HCT116 (cell line): ENCODE data around the gene BCKDK. TPM values are rescaled to one million over a fixed set of nuclear protein-coding genes. Genes with fewer than 3 reads are reported as not detected.

ENCODE experiments used
- ATAC-seq: fragments of 200-7000 bp; cut with Tn5 transposase; 2 replicates; pipeline ENCODE4 v1.9.1; 2020; ENCODE audit warnings: mild to moderate bottlenecking, moderate library complexity
- BruUV-seq: library from RNA; stranded (reverse); fragments of 400-500 nt; replicated peaks from 2 replicates; lab custom pipeline; 2021; lab: Mats Ljungman, UMichigan
- CTCF ChIA-PET: fragments of 300-600 bp; sonication (Branson Sonifier 250); formaldehyde crosslinking; loops from one replicate; lab custom pipeline; 2021; ENCODE audit warnings: antibody characterized with exemption; lab: Charles Lee
- POLR2A ChIA-PET: fragments of 300-600, 350-600 bp; sonication (Branson Sonifier 250); formaldehyde crosslinking; loops from one replicate; lab custom pipeline; 2021; ENCODE audit warnings: antibody characterized with exemption; lab: Charles Lee
- RAD21 ChIA-PET, 2 experiments: fragments of 300-600 bp; sonication (Branson Sonifier 250); formaldehyde crosslinking; loops; one replicate each; lab custom pipeline; 2023; ENCODE audit warnings: low total read pairs in 2 of 2; ENCODE audit not compliant: uncharacterized antibody in 2 of 2, unreplicated experiment in 2 of 2, low non-redundant PET in 1 of 2; lab: Charles Lee
- DNase-seq: peaks from one replicate; pipeline ENCODE4 v3.0.0-alpha.2; 2010; ENCODE audit warnings: low read depth, low spot score
- H2AFZ ChIP-seq: fragments of 200-600 bp; shearing (Covaris generic), sonication (generic); 2 replicates; pipeline ENCODE4 v1.6.1; 2017; ENCODE audit warnings: low read depth, mixed run types, mixed read lengths, antibody characterized with exemption, low read length; ENCODE audit not compliant: poor library complexity, severe bottlenecking
- H3K27ac ChIP-seq: 2 replicates; pipeline ENCODE4 v1.5.1; 2012; ENCODE audit warnings: low read depth, low read length
- H3K27me3 ChIP-seq: fragments of 200-600 bp; sonication (generic); 2 replicates; pipeline ENCODE4 v1.6.1; 2016; ENCODE audit warnings: mixed run types, low read length, mixed read lengths; ENCODE audit not compliant: insufficient read depth
- H3K36me3 ChIP-seq, 2 experiments: fragments of 200-500 bp in 1 of 2; fragments of 200-600 bp in 1 of 2; sonication (Bioruptor generic) in 1 of 2; sonication (generic) in 1 of 2; 2 replicates each; pipeline versions ENCODE4 v1.5.1 to v1.6.1; 2014 to 2016; ENCODE audit warnings: low read length in 2 of 2, inconsistent platforms in 1 of 2, mixed read lengths in 1 of 2, mixed run types in 1 of 2; ENCODE audit not compliant: insufficient read depth in 2 of 2, control insufficient read depth in 1 of 2
- H3K4me1 ChIP-seq, 2 experiments: fragments of 200-600 bp in 1 of 2; sonication (generic) in 1 of 2; 2 replicates each; pipeline versions ENCODE4 v1.5.1 to v1.6.1; 2012 to 2017; ENCODE audit warnings: low read length in 2 of 2, inconsistent platforms in 1 of 2, mild to moderate bottlenecking in 1 of 2, mixed read lengths in 1 of 2, mixed run types in 1 of 2, moderate library complexity in 1 of 2; ENCODE audit not compliant: insufficient read depth in 2 of 2, control insufficient read depth in 1 of 2
- H3K4me2 ChIP-seq: fragments of 200-600 bp; sonication (generic); 2 replicates; pipeline ENCODE4 v1.6.1; 2017; ENCODE audit warnings: mixed run types, low read length, mixed read lengths
- H3K4me3 ChIP-seq, 2 experiments: fragments of 200-600 bp in 1 of 2; sonication (generic) in 1 of 2; replicated peaks in 1 of 2; 2 replicates each; pipeline ENCODE4 v1.5.1; 2011 to 2016; ENCODE audit warnings: low read length in 2 of 2, control low read depth in 1 of 2, low read depth in 1 of 2, mild to moderate bottlenecking in 1 of 2, mixed read lengths in 1 of 2, mixed run types in 1 of 2
- H3K79me2 ChIP-seq: fragments of 200-600 bp; sonication (generic); 2 replicates; pipeline ENCODE4 v1.6.1; 2017; ENCODE audit warnings: mild to moderate bottlenecking, mixed run types, low read length, moderate library complexity, mixed read lengths; ENCODE audit not compliant: insufficient read depth
- H3K9ac ChIP-seq: fragments of 200-600 bp; sonication (generic); 2 replicates; pipeline ENCODE4 v1.6.1; 2016; ENCODE audit warnings: low read length, mixed read lengths
- H3K9me2 ChIP-seq: fragments of 200-600 bp; sonication (generic), shearing (Covaris generic); 2 replicates; pipeline ENCODE4 v1.6.1; 2017; ENCODE audit warnings: mixed run types, mild to moderate bottlenecking, moderate library complexity; ENCODE audit not compliant: insufficient read depth
- H3K9me3 ChIP-seq, 2 experiments: fragments of 200-500 bp in 1 of 2; fragments of 200-600 bp in 1 of 2; sonication (Bioruptor generic) in 1 of 2; sonication (generic) in 1 of 2; 2 replicates each; pipeline ENCODE4 v1.6.1; 2014 to 2017; ENCODE audit warnings: low read length in 2 of 2, mixed read lengths in 2 of 2, inconsistent platforms in 1 of 2, low read depth in 1 of 2, mild to moderate bottlenecking in 1 of 2, mixed run types in 1 of 2, moderate library complexity in 1 of 2; ENCODE audit not compliant: control insufficient read depth in 1 of 2, insufficient read depth in 1 of 2
- H4K20me1 ChIP-seq: fragments of 200-600 bp; sonication (generic), shearing (Covaris generic); 2 replicates; pipeline ENCODE4 v1.6.1; 2017; ENCODE audit warnings: mixed run types, mild to moderate bottlenecking, moderate library complexity; ENCODE audit not compliant: insufficient read depth
- CEBPB ChIP-seq: IDR thresholded peaks from 2 replicates; pipeline ENCODE4 v1.6.1; 2012; ENCODE audit warnings: low read depth
- EGR1 ChIP-seq: IDR thresholded peaks from 2 replicates; pipeline ENCODE4 v1.6.1; 2012; ENCODE audit warnings: low read depth
- FOSL1 ChIP-seq: IDR thresholded peaks from 2 replicates; pipeline ENCODE4 v1.6.1; 2012; ENCODE audit warnings: low read depth
- JUND ChIP-seq: IDR thresholded peaks from 2 replicates; pipeline ENCODE4 v1.6.1; 2012
- POLR2A ChIP-seq: IDR thresholded peaks from 2 replicates; pipeline ENCODE4 v1.7.0; 2011; ENCODE audit warnings: borderline replicate concordance; ENCODE audit not compliant: insufficient read depth, insufficient read length; ENCODE audit errors: extremely low read depth
- POLR2AphosphoS5 ChIP-seq: IDR thresholded peaks from 2 replicates; pipeline ENCODE4 v1.6.1; 2011; ENCODE audit warnings: mild to moderate bottlenecking, low read depth, low read length, moderate library complexity
- SIN3A ChIP-seq: IDR thresholded peaks from 2 replicates; pipeline ENCODE4 v1.6.1; 2012; ENCODE audit warnings: low read depth
- SP1 ChIP-seq: IDR thresholded peaks from 2 replicates; pipeline ENCODE4 v1.6.1; 2012; ENCODE audit warnings: low read depth
- SRF ChIP-seq: IDR thresholded peaks from 2 replicates; pipeline ENCODE4 v1.6.1; 2012; ENCODE audit warnings: low read depth
- YY1 ChIP-seq: IDR thresholded peaks from 2 replicates; pipeline ENCODE4 v1.6.1; 2011; ENCODE audit warnings: low read length, low read depth, moderate library complexity, mild to moderate bottlenecking; ENCODE audit not compliant: insufficient replicate concordance; ENCODE audit errors: extremely low read depth
- ZBTB33 ChIP-seq: IDR thresholded peaks from 2 replicates; pipeline ENCODE4 v1.6.1; 2011; ENCODE audit warnings: mild to moderate bottlenecking, low read length, moderate library complexity; ENCODE audit not compliant: insufficient replicate concordance; ENCODE audit errors: extremely low read depth
- ZFX ChIP-seq: fragments of 450-650 bp; IDR thresholded peaks from 2 replicates; pipeline ENCODE4 v1.6.1; 2017
- ZNF274 ChIP-seq: fragments of 200-500 bp; sonication (Bioruptor generic); IDR thresholded peaks from 2 replicates; pipeline ENCODE4 v1.6.1; 2014; ENCODE audit warnings: mild to moderate bottlenecking, low read depth, low read length, inconsistent platforms
- intact Hi-C: fragments of 100-400 bp; cut with micrococcal nuclease; formaldehyde crosslinking; loops from 2 replicates; pipeline ENCODE4 v1.10.0; 2022
- total RNA-seq: library from RNA; stranded (reverse); gene quantifications from one replicate; pipeline ENCODE4 v1.2.1, GENCODE V29; 2021; ENCODE audit not compliant: unreplicated experiment
- TF ChIP-seq, protein P1 (sequence below): IDR thresholded peaks from 2 replicates; pipeline ENCODE4 v1.6.1; 2012
- TF ChIP-seq, protein P2 (sequence below): IDR thresholded peaks from 2 replicates; pipeline ENCODE4 v1.6.1; 2012; ENCODE audit warnings: low read depth

BCKDK gene
- total RNA-seq, 1 experiment from 2014 or later = 60.7 TPM

DNA sequence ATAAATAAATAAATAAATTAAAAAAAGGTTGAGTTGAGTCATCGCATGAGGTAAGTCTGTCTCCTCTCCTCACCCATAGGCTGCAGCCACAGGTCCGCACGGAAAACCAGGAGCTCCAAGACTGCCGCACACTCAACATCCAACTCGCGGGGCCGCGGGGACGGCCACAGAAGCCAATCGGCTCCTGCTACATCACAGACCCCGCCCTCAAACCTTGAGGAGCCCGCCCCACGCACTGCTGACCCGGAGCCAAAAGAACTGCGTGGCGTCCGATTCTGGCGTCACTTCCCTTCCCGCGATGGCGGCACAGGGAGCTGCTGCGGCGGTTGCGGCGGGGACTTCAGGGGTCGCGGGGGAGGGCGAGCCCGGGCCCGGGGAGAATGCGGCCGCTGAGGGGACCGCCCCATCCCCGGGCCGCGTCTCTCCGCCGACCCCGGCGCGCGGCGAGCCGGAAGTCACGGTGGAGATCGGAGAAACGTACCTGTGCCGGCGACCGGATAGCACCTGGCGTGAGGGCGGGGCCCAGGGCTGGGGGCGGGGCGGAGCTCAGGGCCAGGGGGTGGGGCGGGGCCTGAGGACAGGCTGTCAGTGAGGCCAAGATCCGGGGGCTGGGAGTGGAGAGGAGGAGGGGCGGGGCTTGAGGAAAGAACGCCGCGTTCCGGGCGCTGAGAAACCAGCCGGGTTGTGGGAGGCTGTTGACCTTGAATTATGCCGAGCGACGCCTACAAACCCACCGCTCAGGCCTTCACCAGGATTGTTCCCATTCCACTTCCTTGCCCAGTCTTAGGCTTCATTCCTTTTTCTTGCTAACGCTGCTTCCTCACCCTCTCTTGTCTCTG is 9.4 kb downstream of the BCKDK start, which contains the start of gene KAT8 (continued):
- TF ChIP-seq SIN3A (peak; percentile 73), SRF (peak; percentile 76; the same call in 1 of the 2 replicates), ZNF274 (no peak), YY1 (peak; percentile 94)
- TF ChIP-seq, protein P1, sequence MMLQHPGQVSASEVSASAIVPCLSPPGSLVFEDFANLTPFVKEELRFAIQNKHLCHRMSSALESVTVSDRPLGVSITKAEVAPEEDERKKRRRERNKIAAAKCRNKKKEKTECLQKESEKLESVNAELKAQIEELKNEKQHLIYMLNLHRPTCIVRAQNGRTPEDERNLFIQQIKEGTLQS = no peak

- peaks cover 4% of the 10 kb centered on the region; the same call in 1 of the 2 replicates for H4K20me1 ChIP-seq
- peaks cover 41% of the 10 kb centered on the region for H3K79me2 ChIP-seq
- H3K9ac ChIP-seq = peak overlapping the region; percentile 71
- H3K27me3 ChIP-seq = no peaks in the 10 kb centered on the region
- CTCF ChIA-PET = interaction anchor here (0.9 to 2.9 kb wide), 8 partner anchors 15 to 342 kb away, joined by 3 to 30 read pairs (median 5); partner anchors contain the start of genes HSD3B7 and VKORC1
- H3K4me3 ChIP-seq = peak overlapping the region; percentile 70 to 82
- no peak for ATAC-seq
- peaks cover 11 to 14% of the 10 kb centered on the region in 2 experiments; a peak in 3 of 4 replicates for H3K36me3 ChIP-seq
- H3K4me2 ChIP-seq = peak overlapping the region; percentile 85
- intact Hi-C loops = no loop called here
- no peak overlapping the region for H2AFZ ChIP-seq
- peaks cover 7 to 29% of the 10 kb centered on the region in 2 experiments; a peak in 3 of 4 replicates for H3K4me1 ChIP-seq
- BruUV-seq = TSS peak; percentile 46
- POLR2A ChIA-PET = interaction anchor here (0.8 to 3.5 kb wide), 16 partner anchors 8 to 595 kb away, joined by 3 to 84 read pairs (median 6); partner anchors contain the start of genes ARMC5, FUS, PRSS8 and VKORC1
- no peak for TF ChIP-seq ZBTB33
- TF ChIP-seq, protein P1 = no peak
- TF ChIP-seq CEBPB = no peak
- no peak for TF ChIP-seq EGR1
- TF ChIP-seq ZNF274 = no peak
- no peak for TF ChIP-seq FOSL1
- TF ChIP-seq SP1 = no peak
- no peak for TF ChIP-seq POLR2AphosphoS5
- no peak for TF ChIP-seq JUND
- no peak for TF ChIP-seq POLR2A
- no peak for TF ChIP-seq SIN3A
- TF ChIP-seq, protein P2, sequence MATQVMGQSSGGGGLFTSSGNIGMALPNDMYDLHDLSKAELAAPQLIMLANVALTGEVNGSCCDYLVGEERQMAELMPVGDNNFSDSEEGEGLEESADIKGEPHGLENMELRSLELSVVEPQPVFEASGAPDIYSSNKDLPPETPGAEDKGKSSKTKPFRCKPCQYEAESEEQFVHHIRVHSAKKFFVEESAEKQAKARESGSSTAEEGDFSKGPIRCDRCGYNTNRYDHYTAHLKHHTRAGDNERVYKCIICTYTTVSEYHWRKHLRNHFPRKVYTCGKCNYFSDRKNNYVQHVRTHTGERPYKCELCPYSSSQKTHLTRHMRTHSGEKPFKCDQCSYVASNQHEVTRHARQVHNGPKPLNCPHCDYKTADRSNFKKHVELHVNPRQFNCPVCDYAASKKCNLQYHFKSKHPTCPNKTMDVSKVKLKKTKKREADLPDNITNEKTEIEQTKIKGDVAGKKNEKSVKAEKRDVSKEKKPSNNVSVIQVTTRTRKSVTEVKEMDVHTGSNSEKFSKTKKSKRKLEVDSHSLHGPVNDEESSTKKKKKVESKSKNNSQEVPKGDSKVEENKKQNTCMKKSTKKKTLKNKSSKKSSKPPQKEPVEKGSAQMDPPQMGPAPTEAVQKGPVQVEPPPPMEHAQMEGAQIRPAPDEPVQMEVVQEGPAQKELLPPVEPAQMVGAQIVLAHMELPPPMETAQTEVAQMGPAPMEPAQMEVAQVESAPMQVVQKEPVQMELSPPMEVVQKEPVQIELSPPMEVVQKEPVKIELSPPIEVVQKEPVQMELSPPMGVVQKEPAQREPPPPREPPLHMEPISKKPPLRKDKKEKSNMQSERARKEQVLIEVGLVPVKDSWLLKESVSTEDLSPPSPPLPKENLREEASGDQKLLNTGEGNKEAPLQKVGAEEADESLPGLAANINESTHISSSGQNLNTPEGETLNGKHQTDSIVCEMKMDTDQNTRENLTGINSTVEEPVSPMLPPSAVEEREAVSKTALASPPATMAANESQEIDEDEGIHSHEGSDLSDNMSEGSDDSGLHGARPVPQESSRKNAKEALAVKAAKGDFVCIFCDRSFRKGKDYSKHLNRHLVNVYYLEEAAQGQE = no peak
- no peak for TF ChIP-seq ZFX
- DNase-seq = no peak
- H3K9me3 ChIP-seq = no peaks in the 10 kb centered on the region
- H3K27ac ChIP-seq = peak overlapping the region; percentile 34
- RAD21 ChIA-PET = interaction anchor here (0.6 to 1.4 kb wide), 5 partner anchors 17 to 341 kb away, joined by 3 to 10 read pairs (median 4); partner anchors contain the start of genes ARMC5 (in 1 of the 2), PRSS8 (in 1 of the 2), ZNF646 (in 1 of the 2) and ZNF668 (in 1 of the 2)
- H3K9me2 ChIP-seq = no peaks in the 10 kb centered on the region
Observed at GRCh38 chr16:31118223-31119155, 10.3 kb downstream of the BCKDK start.
